IPS-18a (cell line): ENCODE results near the gene ZNF438.

ENCODE experiments used
- H3K27ac ChIP-seq: one replicate; pipeline ENCODE4 v1.5.1; 2013; ENCODE audit warnings: low read length
- H3K27me3 ChIP-seq: one replicate; pipeline ENCODE4 v1.6.1; 2013; ENCODE audit warnings: mild to moderate bottlenecking, low read length; ENCODE audit not compliant: control insufficient read depth, insufficient read depth
- H3K36me3 ChIP-seq: one replicate; pipeline ENCODE4 v1.6.1; 2013; ENCODE audit warnings: low read depth, low read length; ENCODE audit not compliant: control insufficient read depth
- H3K4me1 ChIP-seq: one replicate; pipeline ENCODE4 v1.6.1; 2013; ENCODE audit warnings: low read depth, low read length; ENCODE audit not compliant: control insufficient read depth
- H3K4me3 ChIP-seq: one replicate; pipeline ENCODE4 v1.5.1; 2013; ENCODE audit warnings: low read length
- H3K9ac ChIP-seq: one replicate; pipeline ENCODE4 v1.6.1; 2013; ENCODE audit warnings: mild to moderate bottlenecking, low read length, moderate library complexity
- H3K9me3 ChIP-seq: one replicate; pipeline ENCODE4 v1.6.1; 2013; ENCODE audit warnings: low read depth, low read length; ENCODE audit not compliant: control insufficient read depth

Gene ZNF438

DNA sequence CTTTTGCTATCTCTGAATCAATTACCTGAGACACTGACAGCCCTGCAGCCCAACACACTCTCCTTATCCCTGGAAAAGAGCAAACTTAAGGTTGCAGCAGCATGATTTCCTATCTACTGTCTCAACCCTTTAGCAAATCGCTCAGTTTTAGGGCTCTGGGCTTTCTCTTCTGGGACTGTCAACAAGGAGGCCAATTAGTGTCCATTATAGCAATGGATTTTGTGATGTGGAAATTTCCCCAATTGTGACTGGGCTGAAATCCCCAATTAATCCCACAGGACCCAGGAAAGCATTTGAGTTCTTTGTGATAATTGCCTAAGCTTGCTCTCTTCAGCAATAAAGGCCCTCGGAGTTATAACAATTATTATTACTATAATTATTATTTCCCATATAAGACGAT, 197.0 kb downstream of the ZNF438 start:
- no peaks in the 10 kb centered on the region for H3K36me3 ChIP-seq
- no peak overlapping the region for H3K27ac ChIP-seq
- H3K4me3 ChIP-seq: no peak overlapping the region
- H3K9ac ChIP-seq: no peak overlapping the region
- H3K27me3 ChIP-seq: no peaks in the 10 kb centered on the region
- H3K9me3 ChIP-seq: no peaks in the 10 kb centered on the region
- H3K4me1 ChIP-seq: peaks cover 3% of the 10 kb centered on the region

- no peak overlapping the region for H3K27ac ChIP-seq
- H3K27me3 ChIP-seq: no peaks in the 10 kb centered on the region
Measured at GRCh38 chr10:30834153-30834552, 197.5 kb downstream of the ZNF438 start.

DNA sequence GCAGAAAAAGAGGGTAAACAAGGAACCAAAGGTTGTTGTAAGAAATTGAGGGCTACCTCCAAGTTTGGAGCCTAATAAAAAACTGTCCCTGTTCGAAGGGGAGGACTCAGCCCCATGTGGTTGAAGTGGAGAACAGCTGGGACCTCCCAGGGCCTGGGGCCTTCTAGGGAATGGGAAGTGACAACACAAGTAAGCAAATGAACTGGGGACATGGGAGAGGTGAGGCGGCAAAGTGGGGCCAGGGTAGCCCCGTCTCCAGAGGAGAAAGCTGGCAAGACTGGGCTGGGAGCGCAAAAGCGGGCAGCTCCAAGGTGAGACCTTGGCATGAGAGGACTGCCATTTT, 198.1 kb downstream of the ZNF438 start:
- Histone ChIP-seq H3K27me3 (no peaks in the 10 kb centered on the region), H3K4me3 (no peak overlapping the region), H3K9me3 (no peaks in the 10 kb centered on the region), H3K27ac (no peak overlapping the region), H3K36me3 (no peaks in the 10 kb centered on the region), H3K9ac (no peak overlapping the region), H3K4me1 (peaks cover 3% of the 10 kb centered on the region)

More at GRCh38 chr10:30834153-30834552, 197.5 kb downstream of the ZNF438 start:
- Histone ChIP-seq H3K9me3 (no peaks in the 10 kb centered on the region), H3K36me3 (no peaks in the 10 kb centered on the region), H3K4me1 (peaks cover 3% of the 10 kb centered on the region), H3K9ac (no peak overlapping the region), H3K4me3 (no peak overlapping the region)

- no peak overlapping the region for H3K9ac ChIP-seq
- no peaks in the 10 kb centered on the region for H3K27me3 ChIP-seq
- peaks cover 3% of the 10 kb centered on the region for H3K4me1 ChIP-seq
- H3K4me3 ChIP-seq: no peak overlapping the region
- H3K9me3 ChIP-seq: no peaks in the 10 kb centered on the region
- no peak overlapping the region for H3K27ac ChIP-seq
- H3K36me3 ChIP-seq: no peaks in the 10 kb centered on the region
Measured at GRCh38 chr10:30832749-30833627, 198.7 kb downstream of the ZNF438 start.

DNA sequence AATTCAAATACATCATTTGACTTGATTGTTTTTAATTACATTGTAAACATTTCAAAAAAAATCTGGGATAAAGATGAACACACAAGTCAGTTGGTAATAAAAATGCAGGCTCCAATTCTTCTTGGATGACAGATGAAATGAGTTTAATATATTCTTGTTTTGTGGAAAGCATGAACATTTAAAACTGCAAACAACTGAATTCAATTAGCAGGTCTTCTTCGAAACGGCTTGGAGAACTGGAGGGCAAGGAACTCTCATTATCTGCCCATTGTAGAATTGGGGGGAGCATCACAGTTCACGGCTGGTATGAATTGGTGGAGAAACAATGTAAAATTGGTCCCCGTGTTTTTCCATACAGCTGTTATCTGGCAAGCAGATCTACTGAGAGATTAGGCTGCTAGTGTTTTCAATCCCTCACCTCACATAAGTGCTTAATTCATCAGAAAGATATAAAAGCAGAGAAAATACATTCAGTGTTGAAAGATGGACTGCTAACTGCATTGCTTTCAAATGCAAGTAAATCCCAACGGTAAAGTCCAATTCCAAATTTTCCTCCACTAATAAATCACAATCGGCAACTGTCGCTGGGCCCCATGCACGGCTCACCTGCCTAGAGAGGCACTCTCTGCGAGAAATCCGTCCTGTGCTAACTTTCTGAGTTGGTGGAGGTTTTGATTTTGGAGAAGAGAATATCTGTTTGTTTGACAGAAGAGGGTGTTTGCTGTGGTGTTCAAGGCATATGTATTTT, 199.5 kb downstream of the ZNF438 start:
- no peak overlapping the region for H3K9ac ChIP-seq
- no peaks in the 10 kb centered on the region for H3K36me3 ChIP-seq
- peaks cover 3% of the 10 kb centered on the region for H3K4me1 ChIP-seq
- H3K27me3 ChIP-seq: no peaks in the 10 kb centered on the region
- no peak overlapping the region for H3K27ac ChIP-seq
- no peaks in the 10 kb centered on the region for H3K9me3 ChIP-seq
- no peak overlapping the region for H3K4me3 ChIP-seq

- Histone ChIP-seq H3K9ac (no peak overlapping the region), H3K9me3 (no peaks in the 10 kb centered on the region), H3K27me3 (no peaks in the 10 kb centered on the region), H3K27ac (no peak overlapping the region), H3K4me1 (peaks cover 3% of the 10 kb centered on the region), H3K4me3 (no peak overlapping the region), H3K36me3 (no peaks in the 10 kb centered on the region)
Measured at GRCh38 chr10:30831426-30831825, 200.2 kb downstream of the ZNF438 start.

DNA sequence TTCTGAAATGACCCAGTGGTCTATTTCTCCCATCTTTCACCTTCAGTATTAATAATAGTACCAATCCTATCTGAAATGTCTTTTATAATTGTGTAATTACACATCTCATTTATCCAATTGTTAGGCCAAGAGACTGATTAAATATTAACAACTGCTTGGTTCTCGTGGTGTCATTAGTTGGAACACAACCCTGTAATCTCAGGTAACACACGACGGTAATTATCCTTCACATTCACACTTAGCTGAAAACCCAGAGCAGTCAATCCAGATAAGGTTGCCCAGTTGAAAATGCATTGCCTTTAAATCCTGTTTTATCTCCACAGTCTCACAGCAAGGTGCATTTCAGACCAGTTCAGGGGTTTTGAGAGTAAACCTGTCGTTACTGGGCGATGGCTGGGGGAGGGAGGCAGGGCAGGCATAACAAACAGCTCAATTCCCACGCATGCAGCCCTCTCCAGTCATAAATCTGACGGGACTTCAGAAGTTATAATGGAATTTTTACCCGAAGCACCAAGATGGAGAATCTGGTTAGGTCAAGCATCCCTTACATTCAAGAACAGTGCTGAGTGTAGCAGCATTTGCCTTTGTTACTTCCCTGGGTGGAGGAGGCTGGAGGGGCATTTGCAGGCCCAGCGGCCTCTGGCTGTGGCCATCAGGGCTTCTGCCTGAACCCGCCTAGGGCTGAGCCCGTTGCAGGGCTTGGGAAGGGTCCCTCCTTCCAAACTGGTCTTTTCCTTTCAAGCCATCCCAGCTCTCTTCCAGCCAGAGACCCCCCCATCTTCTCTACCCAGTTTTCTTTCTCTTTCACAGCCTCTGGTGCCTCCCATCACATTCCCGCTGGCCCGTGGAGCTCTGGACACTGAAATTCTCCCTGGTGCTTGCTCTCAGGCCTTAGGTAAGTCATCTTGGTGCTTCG, 201.1 kb downstream of the ZNF438 start:
- Histone ChIP-seq H3K36me3 (no peaks in the 10 kb centered on the region), H3K9ac (no peak overlapping the region), H3K27ac (no peak overlapping the region), H3K27me3 (no peaks in the 10 kb centered on the region), H3K9me3 (no peaks in the 10 kb centered on the region), H3K4me1 (peaks cover 2% of the 10 kb centered on the region), H3K4me3 (no peak overlapping the region)

DNA sequence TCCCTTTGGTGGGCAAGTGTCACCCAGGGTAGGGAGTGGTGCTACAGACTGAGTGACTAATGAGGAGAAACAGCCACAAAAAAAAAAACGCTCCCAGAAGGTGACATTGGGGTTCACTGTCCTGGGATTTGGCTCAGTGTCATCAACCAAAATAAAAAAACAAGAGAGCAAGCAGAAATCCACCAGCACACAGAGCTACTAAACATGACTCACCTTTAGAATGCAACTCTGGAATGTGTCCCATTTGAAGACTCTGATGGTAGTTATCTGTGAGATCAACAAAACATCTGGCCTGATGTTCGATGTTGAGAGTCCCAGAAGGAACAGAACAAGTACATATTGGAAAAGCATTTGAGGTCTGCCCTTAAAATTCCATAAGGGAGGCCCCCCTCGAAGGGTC, 201.8 kb downstream of the ZNF438 start:
- no peak overlapping the region for H3K4me3 ChIP-seq
- no peaks in the 10 kb centered on the region for H3K27me3 ChIP-seq
- no peaks in the 10 kb centered on the region for H3K9me3 ChIP-seq
- H3K27ac ChIP-seq: no peak overlapping the region
- H3K9ac ChIP-seq: no peak overlapping the region
- no peaks in the 10 kb centered on the region for H3K4me1 ChIP-seq
- H3K36me3 ChIP-seq: no peaks in the 10 kb centered on the region

- Histone ChIP-seq H3K27ac (no peak overlapping the region), H3K27me3 (no peaks in the 10 kb centered on the region), H3K9ac (no peak overlapping the region), H3K36me3 (no peaks in the 10 kb centered on the region), H3K4me1 (no peaks in the 10 kb centered on the region), H3K9me3 (no peaks in the 10 kb centered on the region), H3K4me3 (no peak overlapping the region)
Measured at GRCh38 chr10:30828680-30829079, 203.0 kb downstream of the ZNF438 start.

DNA sequence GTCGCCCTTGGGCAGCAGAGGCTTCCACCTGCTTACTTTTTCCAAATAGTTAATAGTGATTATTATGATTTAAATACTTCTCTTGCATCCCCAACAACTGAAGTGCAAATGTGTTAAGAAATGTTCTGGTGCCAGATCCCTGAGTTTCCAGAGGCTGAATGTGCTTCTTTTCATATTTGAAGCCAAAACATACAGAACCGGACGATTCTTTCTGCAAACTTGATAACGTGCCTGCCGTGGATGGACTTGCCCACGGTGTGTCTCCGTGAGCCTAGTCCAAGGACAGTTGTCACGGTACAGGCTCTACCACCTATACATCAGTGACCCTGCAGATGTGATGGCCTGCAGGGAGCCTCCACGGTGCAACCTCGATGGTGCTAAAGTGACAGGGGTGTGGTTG, 203.5 kb downstream of the ZNF438 start:
- Histone ChIP-seq H3K27me3 (no peaks in the 10 kb centered on the region), H3K27ac (no peak overlapping the region), H3K4me3 (no peak overlapping the region), H3K4me1 (no peaks in the 10 kb centered on the region), H3K9ac (no peak overlapping the region), H3K9me3 (no peaks in the 10 kb centered on the region), H3K36me3 (no peaks in the 10 kb centered on the region)

DNA sequence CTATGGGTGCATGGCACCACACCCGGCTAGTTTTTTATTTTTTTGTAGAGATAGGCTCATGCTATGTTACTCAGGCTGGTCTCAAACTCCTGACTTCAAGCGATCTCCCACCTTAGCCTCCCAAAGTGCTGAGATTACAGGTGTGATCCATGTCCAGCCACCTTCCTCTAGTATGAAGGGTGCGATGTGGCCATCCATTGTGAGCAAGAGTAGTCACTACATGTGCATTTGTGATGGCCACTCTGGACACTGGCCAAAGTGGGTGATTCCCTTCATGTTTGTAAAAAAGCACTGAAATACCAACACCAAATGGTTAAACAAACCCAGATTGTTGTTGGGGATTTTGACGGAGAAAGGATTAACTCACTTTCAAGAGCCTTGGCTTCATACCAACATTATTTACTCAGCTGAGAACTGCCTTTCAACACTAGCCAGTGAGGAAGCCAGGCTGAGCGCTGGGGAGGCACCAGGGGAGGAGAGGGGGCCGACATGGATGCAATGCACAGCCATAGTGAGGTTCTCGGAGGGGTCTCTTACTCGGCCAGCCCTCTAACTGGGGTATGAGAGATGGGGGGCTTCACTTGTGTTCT, 204.0 kb downstream of the ZNF438 start:
- H3K9me3 ChIP-seq: no peaks in the 10 kb centered on the region
- H3K4me1 ChIP-seq: no peaks in the 10 kb centered on the region
- H3K27me3 ChIP-seq: no peaks in the 10 kb centered on the region
- H3K27ac ChIP-seq: no peak overlapping the region
- H3K36me3 ChIP-seq: no peaks in the 10 kb centered on the region
- H3K4me3 ChIP-seq: no peak overlapping the region
- no peak overlapping the region for H3K9ac ChIP-seq
